ENCODE data around the gene FNDC3B.

FNDC3B gene

DNA sequence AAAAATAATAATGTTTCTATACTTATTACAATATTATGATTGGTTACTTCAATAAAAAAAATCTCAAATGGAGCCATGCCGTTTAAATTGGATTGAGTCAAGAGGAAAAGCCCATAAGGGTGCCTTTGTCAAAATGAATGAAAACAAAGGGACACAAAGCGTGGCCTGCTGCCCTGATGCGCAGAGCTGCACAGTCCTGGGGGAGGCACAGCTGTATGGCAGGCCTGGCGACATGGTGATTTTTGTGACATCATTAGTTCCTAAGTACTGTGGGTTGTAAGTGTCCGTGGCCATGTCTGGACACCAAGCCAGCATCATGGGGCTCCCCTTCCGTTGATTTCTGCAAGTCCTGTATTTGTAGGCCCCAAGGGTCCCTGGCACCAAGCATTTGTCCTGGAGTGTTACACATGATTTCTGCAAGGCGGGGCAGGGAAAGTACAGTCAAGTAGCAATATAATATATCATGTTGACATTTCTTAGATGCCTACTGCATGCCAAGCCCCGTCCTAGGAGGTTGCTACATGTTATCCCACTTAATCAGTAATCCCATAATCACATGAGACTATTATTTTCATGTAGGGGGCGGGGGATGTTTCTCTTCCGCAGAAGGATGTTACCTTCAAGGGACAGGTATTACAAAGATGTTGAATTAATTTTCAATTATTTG is 349.2 kb downstream of the FNDC3B start:
- POLR2A ChIA-PET: no interaction called here
- TF ChIP-seq, protein P1, sequence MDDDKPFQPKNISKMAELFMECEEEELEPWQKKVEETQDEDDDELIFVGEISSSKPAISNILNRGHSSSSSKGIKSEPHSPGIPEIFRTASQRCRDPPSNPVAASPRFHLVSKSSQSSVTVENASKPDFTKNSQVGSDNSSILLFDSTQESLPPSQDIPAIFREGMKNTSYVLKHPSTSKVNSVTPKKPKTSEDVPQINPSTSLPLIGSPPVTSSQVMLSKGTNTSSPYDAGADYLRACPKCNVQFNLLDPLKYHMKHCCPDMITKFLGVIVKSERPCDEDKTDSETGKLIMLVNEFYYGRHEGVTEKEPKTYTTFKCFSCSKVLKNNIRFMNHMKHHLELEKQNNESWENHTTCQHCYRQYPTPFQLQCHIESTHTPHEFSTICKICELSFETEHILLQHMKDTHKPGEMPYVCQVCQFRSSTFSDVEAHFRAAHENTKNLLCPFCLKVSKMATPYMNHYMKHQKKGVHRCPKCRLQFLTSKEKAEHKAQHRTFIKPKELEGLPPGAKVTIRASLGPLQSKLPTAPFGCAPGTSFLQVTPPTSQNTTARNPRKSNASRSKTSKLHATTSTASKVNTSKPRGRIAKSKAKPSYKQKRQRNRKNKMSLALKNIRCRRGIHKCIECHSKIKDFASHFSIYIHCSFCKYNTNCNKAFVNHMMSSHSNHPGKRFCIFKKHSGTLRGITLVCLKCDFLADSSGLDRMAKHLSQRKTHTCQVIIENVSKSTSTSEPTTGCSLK (tag by site-specific recombination; IDR thresholded peaks at IDR 0.05): no peak
- no peak for TF ChIP-seq ZNF302 (tag by site-specific recombination; IDR thresholded peaks at IDR 0.05; ENCODE audit: low read depth)
- TF ChIP-seq ZNF791 (tag by site-specific recombination; IDR thresholded peaks at IDR 0.05): no peak
- no peak for TF ChIP-seq ZNF610 (tag by site-specific recombination; IDR thresholded peaks at IDR 0.05; ENCODE audit: borderline replicate concordance)
- TF ChIP-seq SCRT2 (tag by site-specific recombination; IDR thresholded peaks at IDR 0.05): no peak
- CTCF ChIA-PET: no interaction called here

DNA sequence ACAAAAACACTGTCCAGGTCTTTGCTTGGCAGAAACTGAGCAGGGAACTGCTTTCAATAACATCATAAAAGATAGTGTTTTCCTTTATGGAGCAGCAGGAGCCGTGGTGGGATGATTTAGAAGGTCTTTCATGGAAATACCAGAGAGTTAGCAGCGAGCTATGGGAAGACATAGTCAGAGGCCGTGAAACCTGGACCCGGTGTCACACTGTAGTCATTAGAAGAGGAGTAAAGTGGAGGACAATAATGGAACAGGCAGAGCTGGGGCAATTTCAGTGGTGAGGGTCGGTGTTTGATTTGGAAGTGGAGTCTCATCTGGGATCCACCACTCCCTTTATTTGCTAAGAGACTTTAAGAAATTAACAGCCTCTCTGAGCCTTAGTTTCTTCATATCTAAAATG is 351.4 kb downstream of the FNDC3B start:
- no peaks in the 10 kb centered on the region for H3K4me1 ChIP-seq (ENCODE audit: control insufficient read depth, insufficient read depth, low read length)
- ChIA-PET CTCF (no interaction called here), POLR2A (no interaction called here)

More for the DNA sequence above, 349.2 kb downstream of the FNDC3B start:
- Histone ChIP-seq H3K36me3 (ENCODE audit: control insufficient read depth in 2 of 2, insufficient read depth in 1 of 2, low read length in 2 of 2) (no peaks in the 10 kb centered on the region), H3K4me3 (ENCODE audit: low read depth, low read length) (no peak overlapping the region), H3K4me1 (ENCODE audit: control insufficient read depth, insufficient read depth, low read length) (no peaks in the 10 kb centered on the region), H3K27ac (ENCODE audit: extremely low read depth, low read depth, low read length) (no peak overlapping the region), H3K9me3 (ENCODE audit: control insufficient read depth, insufficient read depth, low read depth, low read length) (no peaks in the 10 kb centered on the region)

DNA sequence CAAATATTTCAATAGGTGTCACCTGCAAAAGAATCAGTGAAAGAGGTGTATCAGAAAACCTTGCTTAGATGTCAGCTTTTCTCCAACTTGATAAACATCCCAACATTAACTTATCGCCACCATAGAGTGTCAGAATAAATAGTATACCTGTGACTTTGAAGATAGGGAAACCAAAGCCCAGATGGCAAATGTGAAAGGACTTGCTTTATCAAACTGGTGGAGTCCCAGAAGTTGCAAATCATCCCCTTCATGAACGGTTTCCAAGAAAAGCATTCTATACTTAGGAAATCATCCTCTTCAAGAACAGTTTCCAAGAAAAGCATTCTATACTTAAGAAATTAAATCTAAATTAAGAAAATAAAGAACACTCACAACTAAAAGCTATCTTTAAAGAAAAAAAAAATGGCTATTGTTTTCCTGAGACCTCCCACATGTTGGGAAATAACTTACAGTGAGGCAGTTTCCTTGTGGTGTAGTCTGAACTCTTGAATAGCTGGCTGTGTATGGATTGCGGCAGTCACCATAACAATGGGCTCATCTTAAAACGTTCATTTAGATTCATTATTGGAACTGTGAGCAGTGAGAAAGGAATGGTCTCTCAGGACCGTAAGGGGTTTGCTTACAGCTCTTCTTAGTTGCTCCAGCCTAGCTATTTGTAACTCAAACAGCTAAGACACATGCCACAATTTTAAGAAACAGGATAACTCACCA is 352.4 kb downstream of the FNDC3B start:
- ChIA-PET POLR2A (no interaction called here), CTCF (no interaction called here)
- H3K4me1 ChIP-seq (ENCODE audit: control insufficient read depth, insufficient read depth, low read length): no peaks in the 10 kb centered on the region
- H3K36me3 ChIP-seq (ENCODE audit: control insufficient read depth in 2 of 2, insufficient read depth in 1 of 2, low read length in 2 of 2): no peaks in the 10 kb centered on the region
- no peak overlapping the region for H3K27ac ChIP-seq (ENCODE audit: extremely low read depth, low read depth, low read length)
- no peaks in the 10 kb centered on the region for H3K9me3 ChIP-seq (ENCODE audit: control insufficient read depth, insufficient read depth, low read depth, low read length)
- no peak overlapping the region for H3K4me3 ChIP-seq (ENCODE audit: low read depth, low read length)
- no peak for TF ChIP-seq ZNF138 (tag by site-specific recombination; IDR thresholded peaks at IDR 0.05; ENCODE audit: borderline replicate concordance)
- TF ChIP-seq ZNF747 (tag by site-specific recombination; IDR thresholded peaks at IDR 0.05): no peak
- TF ChIP-seq ZNF843 (tag by site-specific recombination; IDR thresholded peaks at IDR 0.05): no peak
- TF ChIP-seq ZFHX2 (tag by site-specific recombination; conservative IDR thresholded peaks at IDR 0.05): no peak
- TF ChIP-seq ZSCAN16 (tag by site-specific recombination; IDR thresholded peaks at IDR 0.05): no peak
- TF ChIP-seq ZNF214 (tag by site-specific recombination; IDR thresholded peaks at IDR 0.05; ENCODE audit: borderline replicate concordance): no peak
- no peak for TF ChIP-seq ZNF777 (tag by site-specific recombination; IDR thresholded peaks at IDR 0.05; ENCODE audit: borderline replicate concordance)
- TF ChIP-seq ZNF521 (tag by site-specific recombination; IDR thresholded peaks at IDR 0.05): no peak
- TF ChIP-seq ZBTB20 (tag by site-specific recombination; IDR thresholded peaks at IDR 0.05): no peak
- TF ChIP-seq ZNF23 (tag by site-specific recombination; IDR thresholded peaks at IDR 0.05; ENCODE audit: borderline replicate concordance): no peak
- TF ChIP-seq ZNF133 (tag by site-specific recombination; IDR thresholded peaks at IDR 0.05): no peak

More for the DNA sequence above, 351.4 kb downstream of the FNDC3B start:
- no peaks in the 10 kb centered on the region for H3K36me3 ChIP-seq (ENCODE audit: control insufficient read depth in 2 of 2, insufficient read depth in 1 of 2, low read length in 2 of 2)
- H3K27ac ChIP-seq (ENCODE audit: extremely low read depth, low read depth, low read length): no peak overlapping the region
- H3K4me3 ChIP-seq (ENCODE audit: low read depth, low read length): no peak overlapping the region
- no peaks in the 10 kb centered on the region for H3K9me3 ChIP-seq (ENCODE audit: control insufficient read depth, insufficient read depth, low read depth, low read length)
- TF ChIP-seq, protein P2, sequence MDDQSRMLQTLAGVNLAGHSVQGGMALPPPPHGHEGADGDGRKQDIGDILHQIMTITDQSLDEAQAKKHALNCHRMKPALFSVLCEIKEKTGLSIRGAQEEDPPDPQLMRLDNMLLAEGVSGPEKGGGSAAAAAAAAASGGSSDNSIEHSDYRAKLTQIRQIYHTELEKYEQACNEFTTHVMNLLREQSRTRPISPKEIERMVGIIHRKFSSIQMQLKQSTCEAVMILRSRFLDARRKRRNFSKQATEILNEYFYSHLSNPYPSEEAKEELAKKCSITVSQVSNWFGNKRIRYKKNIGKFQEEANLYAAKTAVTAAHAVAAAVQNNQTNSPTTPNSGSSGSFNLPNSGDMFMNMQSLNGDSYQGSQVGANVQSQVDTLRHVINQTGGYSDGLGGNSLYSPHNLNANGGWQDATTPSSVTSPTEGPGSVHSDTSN (CRISPR knock-in tag; IDR thresholded peaks at IDR 0.05): no peak
- TF ChIP-seq, protein P3, sequence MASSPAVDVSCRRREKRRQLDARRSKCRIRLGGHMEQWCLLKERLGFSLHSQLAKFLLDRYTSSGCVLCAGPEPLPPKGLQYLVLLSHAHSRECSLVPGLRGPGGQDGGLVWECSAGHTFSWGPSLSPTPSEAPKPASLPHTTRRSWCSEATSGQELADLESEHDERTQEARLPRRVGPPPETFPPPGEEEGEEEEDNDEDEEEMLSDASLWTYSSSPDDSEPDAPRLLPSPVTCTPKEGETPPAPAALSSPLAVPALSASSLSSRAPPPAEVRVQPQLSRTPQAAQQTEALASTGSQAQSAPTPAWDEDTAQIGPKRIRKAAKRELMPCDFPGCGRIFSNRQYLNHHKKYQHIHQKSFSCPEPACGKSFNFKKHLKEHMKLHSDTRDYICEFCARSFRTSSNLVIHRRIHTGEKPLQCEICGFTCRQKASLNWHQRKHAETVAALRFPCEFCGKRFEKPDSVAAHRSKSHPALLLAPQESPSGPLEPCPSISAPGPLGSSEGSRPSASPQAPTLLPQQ (tag by site-specific recombination; IDR thresholded peaks at IDR 0.05): no peak
- no peak for TF ChIP-seq ZNF426 (tag by site-specific recombination; IDR thresholded peaks at IDR 0.05)
- TF ChIP-seq ZNF768 (tag by site-specific recombination; IDR thresholded peaks at IDR 0.05): no peak
- no peak for TF ChIP-seq ZNF2 (tag by site-specific recombination; IDR thresholded peaks at IDR 0.05)
- TF ChIP-seq ZNF138 (tag by site-specific recombination; IDR thresholded peaks at IDR 0.05; ENCODE audit: borderline replicate concordance): no peak
- TF ChIP-seq ZNF501 (tag by site-specific recombination; IDR thresholded peaks at IDR 0.05): no peak
- no peak for TF ChIP-seq ZBTB8A (tag by site-specific recombination; IDR thresholded peaks at IDR 0.05)
- no peak for TF ChIP-seq ZNF292 (tag by site-specific recombination; IDR thresholded peaks at IDR 0.05; ENCODE audit: borderline replicate concordance, low read depth)
- no peak for TF ChIP-seq ZNF670 (tag by site-specific recombination; IDR thresholded peaks at IDR 0.05; ENCODE audit: low read depth)
- no peak for TF ChIP-seq ZFP37 (tag by site-specific recombination; IDR thresholded peaks at IDR 0.05)
- no peak for TF ChIP-seq RBAK (tag by site-specific recombination; IDR thresholded peaks at IDR 0.05)
- no peak for TF ChIP-seq ZNF433 (tag by site-specific recombination; IDR thresholded peaks at IDR 0.05; ENCODE audit: low read depth)
- TF ChIP-seq ZNF792 (tag by site-specific recombination; IDR thresholded peaks at IDR 0.05): no peak
- TF ChIP-seq, protein P4, sequence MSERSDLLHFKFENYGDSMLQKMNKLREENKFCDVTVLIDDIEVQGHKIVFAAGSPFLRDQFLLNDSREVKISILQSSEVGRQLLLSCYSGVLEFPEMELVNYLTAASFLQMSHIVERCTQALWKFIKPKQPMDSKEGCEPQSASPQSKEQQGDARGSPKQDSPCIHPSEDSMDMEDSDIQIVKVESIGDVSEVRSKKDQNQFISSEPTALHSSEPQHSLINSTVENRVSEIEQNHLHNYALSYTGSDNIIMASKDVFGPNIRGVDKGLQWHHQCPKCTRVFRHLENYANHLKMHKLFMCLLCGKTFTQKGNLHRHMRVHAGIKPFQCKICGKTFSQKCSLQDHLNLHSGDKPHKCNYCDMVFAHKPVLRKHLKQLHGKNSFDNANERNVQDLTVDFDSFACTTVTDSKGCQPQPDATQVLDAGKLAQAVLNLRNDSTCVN (tag by site-specific recombination; optimal IDR thresholded peaks at IDR 0.05): no peak
- TF ChIP-seq ZNF175 (tag by site-specific recombination; IDR thresholded peaks at IDR 0.05): no peak
